HG03558 (cell line): ENCODE measurements around the gene CRYGC.
"Not testable (repeated sequence)": the region's sequence is repeated elsewhere in the genome, so short reads cannot be mapped to it uniquely, and the experiment has no call there.

ENCODE experiments used
- ATAC-seq: cut with Tn5 transposase; IDR thresholded peaks from one replicate; pipeline ENCODE4 v1.9.1; 2021; ENCODE audit warnings: moderate number of reproducible peaks; ENCODE audit not compliant: unreplicated experiment; ENCODE audit errors: extremely low read depth

The CRYGC gene

DNA sequence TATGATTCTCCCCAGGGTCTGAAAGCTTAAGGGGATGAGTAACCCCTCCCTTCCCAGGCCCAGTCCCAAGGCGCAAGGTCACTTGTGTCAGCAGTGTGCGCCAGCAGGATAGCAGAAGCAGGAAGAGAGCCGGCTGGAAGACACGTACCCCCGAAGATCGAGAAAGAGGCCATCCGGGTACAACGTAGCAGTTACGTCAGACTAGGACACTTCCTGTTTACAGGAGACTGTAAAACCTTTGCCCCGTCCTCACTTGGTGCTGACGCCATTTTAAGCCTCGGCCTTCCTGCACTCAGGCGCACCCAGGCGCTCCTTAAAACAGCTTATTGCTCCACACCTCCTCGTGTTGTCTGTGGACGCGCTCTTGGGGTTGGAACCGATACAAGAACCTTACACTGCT lies 9.8 kb upstream of the CRYGC start:
- no peak for ATAC-seq

DNA sequence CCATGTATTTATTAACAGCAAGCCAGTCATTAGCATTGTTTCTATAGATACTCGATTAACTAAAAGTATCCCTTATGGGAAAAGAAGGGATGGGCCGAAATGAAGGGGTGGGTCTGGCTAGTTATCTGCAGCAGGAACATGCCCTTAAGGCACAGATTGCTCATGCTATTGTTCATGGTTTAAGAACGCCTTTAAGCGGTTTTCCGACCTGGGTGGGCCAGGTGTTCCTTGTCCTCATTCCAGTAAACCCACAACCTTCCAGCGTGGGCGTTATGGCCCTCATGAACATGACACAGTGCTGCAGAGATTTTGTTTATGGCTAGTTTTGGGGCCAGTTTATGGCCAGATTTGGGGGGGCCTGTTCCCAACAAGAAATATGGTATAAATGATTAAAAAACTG lies 8.7 kb upstream of the CRYGC start:
- not testable (repeated sequence) for ATAC-seq

DNA sequence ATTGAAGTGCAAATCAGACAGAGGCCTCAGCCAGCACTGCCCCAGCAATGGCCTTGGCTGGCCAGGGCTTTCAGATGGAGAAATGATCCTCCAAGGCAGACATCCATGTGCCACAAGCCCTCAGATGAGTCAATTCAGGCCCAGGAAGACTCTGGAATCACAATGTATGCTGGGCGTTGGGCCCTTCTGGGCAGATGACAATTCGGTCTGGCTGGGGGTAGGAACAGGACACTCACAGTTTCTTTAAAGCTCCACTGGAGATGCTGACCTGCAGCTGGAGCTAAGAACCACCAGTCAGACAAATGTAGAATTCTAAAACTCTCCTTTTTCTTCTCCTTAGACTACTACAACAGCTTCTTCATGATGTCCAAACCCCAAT lies 7.1 kb upstream of the CRYGC start:
- no peak for ATAC-seq

DNA sequence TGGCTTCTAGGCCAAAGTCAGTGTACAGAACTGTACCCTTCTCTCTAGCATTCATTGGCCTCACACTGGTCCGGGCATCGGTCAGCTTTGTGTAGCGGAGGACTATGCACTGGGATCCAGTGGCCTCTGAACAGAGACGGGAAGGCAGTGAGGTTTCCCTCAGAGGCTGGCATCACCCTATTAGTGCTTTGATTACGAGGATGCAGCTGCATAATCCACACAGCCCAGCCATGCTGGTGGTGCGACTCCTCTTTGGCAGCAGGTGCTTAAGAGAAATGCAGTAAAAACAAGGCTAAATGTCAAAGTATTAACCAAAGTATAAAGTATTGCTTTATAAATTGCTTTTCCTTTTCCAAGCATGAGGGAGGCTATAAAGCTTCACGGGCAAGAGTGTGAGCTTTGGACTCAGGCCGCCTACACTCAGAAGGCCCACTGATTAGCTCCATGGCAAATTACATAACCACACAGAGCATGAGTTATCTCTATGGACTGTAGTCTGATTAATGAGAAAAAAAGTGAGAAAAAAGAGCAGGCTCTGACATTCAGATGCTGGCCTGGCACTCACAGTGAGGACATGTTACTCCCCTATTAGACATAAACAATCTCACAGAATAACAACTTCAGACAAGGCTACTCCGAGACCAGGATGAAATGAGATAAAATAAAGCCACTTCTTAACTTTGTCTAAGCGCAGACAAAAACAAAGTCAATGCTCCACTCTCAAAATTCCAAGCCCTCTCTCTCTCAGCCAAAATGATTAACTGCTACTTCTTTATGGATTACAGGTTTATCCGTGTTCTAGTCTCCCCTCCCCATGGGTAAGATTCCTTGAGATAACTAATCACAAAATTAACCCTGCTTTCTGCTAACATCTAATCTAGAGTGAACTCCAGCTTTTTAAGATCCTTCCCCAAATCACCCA lies 6.4 kb upstream of the CRYGC start:
- ATAC-seq = no peak

DNA sequence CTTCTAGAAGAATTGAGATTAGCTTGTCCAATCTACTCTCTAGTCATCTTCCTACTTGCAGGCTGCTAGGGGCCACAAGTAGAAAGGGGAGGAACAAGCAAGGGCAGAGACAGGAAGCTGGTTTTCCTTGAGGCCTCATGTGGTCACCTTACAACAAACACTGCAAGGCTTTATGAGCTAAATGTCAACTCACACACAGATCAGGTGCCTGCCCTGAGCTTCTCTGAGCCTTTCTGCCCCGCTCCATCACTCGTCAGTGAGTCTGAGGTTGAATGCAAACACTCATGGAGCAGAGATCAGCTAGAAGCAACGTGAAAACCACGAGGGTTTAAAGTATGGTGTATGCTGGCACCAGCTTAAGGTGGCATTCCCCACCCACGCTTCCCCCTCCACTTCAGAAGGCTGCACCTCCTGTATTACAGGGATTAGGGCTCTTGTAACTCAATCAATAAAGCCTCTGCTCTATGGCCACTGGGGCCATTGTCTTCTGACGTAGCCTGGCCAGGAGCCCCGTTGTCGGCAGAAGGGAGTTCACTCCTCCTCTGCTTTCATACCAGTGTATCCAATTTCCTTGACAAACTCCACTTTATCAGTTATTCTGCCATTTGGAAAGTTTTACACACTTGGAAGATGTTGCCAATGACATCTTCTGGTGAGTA lies 5.4 kb upstream of the CRYGC start:
- ATAC-seq = no peak

DNA sequence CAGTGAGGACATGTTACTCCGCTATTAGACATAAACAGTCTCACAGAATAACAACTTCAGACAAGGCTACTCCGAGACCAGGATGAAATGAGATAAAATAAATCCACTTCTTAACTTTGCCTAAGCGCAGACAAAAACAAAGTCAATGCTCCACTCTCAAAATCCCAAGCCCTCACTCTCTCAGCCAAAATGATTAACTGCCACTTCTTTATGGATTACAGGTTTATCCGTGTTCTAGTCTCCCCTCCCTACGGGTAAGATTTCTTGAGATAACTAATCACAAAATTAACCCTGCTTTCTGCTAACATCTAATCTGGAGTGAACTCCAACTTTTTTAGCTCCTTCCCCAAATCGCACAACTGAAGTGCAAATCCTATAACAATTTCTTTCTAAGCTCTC lies 1.1 kb upstream of the CRYGC start:
- ATAC-seq = no peak

DNA sequence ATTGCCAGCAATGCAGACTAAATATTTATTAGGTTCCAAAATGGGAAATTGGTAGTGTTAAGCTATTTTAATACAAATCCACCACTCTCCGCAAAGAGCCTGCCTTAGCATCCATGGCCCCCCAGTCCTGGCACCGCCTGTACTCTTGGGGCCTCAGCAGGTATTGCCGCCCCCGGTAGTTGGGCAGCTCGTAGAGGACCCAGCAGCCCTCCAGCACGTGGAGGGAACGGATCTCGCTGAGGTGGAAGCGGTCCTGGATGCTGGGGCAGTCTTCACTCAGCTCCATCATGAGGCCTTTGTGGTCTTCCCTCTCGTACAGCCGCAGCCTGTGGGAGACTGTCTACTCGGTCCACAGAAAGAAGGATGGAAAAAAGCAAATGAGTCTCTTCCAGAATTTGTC lies 1.5 kb downstream of the CRYGC start:
- no peak for ATAC-seq

DNA sequence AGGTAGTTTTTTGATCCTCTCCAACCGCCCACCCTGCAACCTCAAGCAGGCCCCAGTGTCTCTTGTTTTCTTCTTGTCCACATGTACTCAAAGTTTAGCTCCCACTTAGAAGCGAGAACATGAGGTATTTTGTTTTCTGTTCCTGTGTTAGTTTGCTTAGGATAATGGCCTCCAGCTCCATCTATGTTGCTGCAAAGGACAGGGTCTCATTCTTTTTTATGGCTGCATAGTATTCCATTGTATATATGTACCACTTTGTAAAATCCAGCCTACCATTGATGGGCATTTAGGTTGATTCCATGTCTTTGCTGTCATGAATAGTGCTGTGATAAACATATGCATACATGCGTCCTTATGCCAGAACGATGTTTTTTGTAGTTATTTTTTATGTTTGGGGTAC lies 2.5 kb downstream of the CRYGC start:
- ATAC-seq = no peak

DNA sequence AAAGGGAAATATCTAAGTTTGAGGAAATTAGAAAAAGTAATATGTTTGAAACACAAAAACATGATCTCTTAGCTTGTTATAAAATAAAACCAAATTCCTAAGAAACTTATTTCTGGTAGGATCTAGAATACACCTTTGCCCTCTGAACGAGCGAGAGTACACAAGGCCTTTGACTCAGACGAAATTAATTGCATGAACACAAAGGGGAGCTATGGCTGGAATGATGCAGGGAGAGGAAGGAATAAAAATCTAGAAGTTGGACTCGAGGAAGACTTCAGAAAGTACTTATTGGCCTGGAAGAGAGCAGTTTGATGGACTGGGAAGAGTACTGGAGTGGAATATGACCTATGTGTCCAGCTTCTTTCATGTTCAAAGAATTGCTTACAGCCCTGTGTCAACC lies 4.4 kb downstream of the CRYGC start:
- no peak for ATAC-seq

DNA sequence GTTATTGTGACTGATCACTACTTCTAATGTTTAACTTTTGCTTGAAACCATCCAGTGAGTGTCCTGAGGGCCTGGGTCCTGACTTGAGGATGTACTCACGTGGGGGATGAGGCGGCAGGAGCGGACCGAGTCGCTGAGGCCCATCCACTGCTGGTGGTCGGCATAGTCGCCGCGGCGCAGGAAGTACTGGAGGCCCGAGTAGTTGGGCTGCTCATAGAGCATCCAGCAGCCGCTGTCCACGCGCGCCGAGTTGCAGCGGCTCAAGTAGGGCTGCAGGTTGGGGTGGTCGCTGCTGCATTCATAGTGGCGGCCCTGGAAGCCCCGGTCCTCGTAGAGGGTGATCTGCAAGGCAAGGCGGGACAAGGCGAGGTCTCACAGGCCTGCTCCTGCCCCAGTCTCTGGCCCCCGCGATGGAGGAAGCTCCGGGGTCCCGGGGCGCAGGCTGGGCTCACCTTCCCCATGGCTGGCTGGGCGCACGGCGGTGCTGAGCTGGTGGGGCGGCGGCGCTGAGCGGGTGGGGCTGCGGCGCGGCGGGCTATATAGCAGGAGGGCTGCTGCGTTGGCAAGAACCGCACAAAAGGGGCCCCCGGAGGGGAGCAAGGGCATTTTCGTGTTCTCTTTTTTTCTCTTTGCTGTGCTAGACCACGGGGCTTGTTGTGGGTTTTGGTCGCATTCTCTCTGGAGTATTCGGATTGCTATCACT lies 5.5 kb downstream of the CRYGC start, which contains the start of gene CRYGD:
Gene CRYGD (minus strand): TSS at position 512 of the 703 bp plus-strand sequence. CDS start 51 bp downstream, at position 461.
- not testable (repeated sequence) for ATAC-seq

DNA sequence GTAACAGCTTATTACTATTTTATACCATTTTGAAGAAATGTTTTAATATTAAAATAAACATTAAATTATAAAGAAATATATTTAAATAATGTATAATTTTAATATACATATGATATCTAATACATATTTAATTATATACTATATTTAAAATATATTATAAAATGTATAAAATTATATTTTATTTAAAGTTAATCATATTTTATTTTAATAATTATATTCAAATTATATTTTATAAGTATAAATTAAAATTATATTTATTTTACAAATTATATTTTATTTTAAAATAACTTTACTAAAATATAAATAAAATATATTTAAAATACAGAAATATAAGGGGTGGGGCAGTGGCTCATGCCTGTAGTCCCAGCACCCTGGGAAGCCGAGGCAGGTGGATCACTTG lies 7.4 kb downstream of the CRYGC start:
- no peak for ATAC-seq

DNA sequence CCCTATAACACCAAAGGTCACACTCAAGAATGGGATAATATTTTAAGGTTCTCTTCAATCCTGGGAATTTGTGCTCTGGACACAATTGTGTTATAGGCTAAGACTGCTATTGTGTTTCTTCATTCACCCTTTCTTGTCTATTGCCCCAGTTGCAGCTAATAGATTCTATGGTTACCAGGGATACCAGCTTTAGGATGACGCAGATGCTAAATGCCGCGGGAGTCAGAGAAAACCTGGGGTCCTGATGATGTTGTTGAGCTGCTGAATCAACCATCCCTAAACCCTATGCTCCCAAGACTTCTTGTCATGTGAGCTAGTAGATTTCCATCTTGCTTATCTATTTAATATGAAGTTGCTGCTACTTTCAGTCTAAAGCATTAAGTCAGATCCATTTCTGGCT lies 10.7 kb downstream of the CRYGC start:
- ATAC-seq = no peak

DNA sequence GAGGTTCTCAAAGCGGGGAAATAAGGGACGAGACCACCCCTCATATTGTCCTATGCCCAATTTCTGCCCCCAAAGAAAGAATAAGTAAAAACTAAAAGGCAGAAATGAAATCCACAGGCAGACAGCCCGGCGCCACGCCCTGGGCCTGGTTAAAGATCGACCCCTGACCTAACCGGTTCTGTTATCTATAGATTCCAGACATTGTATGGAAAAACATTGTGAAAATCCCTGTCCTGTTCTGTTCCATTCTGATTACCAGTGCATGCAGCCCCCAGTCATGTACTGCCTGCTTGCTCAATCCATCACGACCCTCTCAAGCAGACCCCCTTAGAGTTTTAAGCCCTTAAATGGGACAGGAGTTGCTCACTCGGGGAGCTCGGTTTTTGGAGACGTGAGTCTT lies 12.2 kb downstream of the CRYGC start:
- not testable (repeated sequence) for ATAC-seq

DNA sequence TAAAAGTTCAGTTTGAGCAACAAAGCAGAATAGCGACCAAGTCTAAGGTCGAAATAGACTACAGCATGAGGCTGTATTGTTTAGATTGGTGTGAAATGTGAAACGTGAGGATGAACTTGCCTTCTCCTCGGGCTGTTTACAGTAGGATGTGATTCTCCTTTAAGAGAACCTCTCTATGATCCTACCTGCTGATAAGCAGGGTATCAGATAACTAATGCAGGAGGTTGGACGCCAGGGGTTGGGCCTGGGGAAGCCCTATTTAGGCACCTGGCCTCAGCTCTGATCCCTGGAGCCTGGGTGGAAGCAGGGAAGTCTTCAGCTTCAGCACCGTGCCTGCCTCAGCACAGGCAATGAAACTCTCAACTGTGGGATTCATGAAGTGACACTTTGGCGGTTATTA lies 16.7 kb downstream of the CRYGC start:
- no peak for ATAC-seq

DNA sequence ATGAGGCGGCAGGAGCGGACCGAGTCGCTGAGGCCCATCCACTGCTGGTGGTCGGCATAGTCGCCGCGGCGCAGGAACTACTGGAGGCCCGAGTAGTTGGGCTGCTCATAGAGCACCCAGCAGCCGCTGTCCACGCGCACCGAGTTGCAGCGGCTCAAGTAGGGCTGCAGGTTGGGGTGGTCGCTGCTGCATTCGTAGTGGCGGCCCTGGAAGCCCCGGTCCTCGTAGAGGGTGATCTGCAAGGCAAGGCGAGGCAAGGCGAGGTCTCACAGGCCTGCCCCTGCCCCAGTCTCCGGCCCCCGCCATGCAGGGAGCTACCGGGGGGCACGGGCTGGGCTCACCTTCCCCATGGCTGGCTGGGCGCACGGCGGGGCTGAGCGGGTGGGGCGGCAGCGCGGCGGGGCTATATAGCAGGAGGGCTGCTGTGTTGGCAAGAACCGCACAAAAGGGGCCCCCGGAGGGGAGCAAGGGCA lies 17.3 kb downstream of the CRYGC start:
- ATAC-seq = not testable (repeated sequence)

DNA sequence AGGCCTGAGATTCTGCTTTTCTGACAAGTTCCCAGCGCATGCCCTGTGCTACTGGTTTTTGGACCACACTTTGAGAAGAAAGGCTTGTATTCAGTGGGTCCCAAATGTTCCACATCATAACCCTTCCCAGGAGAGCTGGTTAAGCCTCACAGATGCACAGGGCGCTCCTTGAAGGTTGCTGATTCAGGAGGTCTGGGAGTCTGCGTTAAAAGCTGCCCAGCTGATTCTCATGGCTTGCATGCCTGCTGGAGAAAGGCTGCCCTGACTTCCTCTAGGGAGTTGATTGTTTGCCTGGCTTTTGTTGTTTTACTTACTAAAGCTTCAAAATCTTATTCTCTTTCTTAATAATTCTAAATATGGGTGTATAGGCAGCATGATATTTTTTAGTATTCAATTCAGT lies 26.0 kb downstream of the CRYGC start:
- no peak for ATAC-seq

DNA sequence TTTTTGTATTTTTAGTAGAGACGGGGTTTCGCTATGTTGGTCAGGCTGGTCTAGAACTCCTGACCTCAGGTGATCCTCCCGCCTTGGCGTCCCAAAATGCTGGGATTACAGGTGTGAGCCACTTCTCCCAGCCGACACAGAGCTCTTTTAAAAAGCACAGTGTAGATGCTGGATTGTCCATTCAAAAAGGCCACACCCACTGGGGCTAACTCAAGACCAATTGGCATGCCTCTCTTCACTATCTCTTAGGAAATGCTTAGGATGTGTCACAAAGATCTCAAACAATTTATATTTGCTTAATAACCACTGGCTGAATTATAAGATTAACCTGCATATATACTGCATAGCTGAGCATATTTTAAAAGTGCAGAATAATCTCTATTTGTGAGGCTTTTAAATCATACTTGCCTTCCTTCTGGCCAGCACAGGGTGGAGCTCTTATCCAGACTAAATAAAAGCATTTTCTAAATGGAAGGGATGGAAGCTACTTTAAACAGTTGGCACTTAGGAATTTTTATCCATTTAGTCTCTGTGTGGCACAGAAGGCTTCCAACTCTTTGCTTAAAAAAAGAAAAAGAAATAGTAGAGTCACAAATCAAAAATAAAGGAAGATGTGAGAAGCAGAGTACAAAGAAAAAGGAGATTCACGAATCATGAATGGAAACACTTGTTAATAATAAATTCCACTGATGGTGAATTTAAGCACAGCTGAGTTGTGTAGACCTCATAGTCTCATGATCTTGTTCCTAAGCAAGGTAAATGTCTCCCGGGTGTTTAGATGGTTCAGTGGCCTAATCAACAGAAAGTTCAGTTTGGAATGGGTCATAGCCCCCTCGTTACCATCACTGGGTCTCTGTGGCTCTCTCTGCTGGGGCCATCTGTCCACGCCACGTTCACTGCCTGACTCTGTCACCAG lies 27.7 kb downstream of the CRYGC start:
- ATAC-seq = no peak

DNA sequence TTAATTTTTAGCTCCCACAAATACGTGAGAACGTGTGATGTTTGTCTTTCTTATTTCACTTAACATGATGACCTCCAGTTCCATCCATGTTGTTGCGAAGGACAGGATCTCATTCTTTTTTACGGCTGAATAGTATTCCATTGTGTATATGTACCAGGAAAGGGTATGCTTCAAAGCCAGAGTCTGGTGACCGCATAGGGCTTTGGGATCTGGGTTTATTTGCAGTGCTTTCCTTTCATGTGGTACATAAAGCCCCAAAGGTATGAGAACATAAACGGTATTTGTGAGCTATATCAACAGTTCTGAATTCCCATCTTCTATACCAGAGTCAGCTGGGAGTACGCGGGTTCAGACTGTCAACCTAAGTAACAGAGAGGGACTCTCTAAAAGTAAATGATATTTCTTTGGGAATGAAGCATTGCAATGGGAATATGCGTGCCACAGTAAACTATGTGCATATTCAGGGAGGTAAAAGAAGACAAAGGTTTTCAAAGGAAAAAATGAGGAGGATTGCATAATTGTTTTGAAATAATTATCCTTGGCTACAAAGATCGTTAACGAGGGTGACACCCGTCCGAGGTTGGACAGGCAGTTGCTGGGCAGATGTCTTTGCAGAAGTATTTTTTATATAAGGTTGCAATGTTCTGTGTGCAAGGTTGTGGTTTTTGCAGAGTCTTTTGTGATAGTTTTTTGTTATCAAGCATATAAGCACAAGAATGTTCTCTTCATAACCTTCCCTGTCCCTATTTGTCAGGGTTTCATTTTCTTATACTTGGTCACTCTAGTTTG lies 29.8 kb downstream of the CRYGC start:
- no peak for ATAC-seq

DNA sequence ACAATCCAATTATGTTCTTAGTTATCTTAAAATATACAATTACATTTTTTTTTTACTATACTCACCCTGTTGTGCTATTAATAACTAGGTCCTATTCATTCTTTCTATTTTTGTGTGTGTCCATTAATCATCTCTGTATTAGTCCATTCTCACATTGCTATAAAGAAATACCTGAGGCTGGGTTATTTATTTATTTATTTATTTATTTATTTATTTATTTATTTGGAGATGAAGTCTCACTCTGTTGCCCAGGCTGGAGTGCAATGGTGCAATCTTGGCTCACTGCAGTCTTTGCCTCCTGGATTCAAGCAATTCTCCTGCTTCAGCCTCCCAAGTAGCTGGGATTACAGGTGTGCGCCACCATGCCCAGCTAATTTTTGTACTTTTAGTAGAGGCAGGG lies 30.9 kb downstream of the CRYGC start:
- not testable (repeated sequence) for ATAC-seq
